Measurements from ENCODE around the gene PRRC2B. TPM values are rescaled to one million over a fixed set of nuclear protein-coding genes. Genes with fewer than 3 reads are reported as not detected.
A peak's percentile ranks its signal among the peaks of the same experiment; 100 is the strongest.
"Not testable (repeated sequence)": the region's sequence is repeated elsewhere in the genome, so short reads cannot be mapped to it uniquely, and the experiment has no call there.

Gene PRRC2B
- polyA plus RNA-seq (2013, experiment 1 of 2) = 85.6 TPM
- polyA plus RNA-seq (2013, experiment 2 of 2) = 111 TPM

DNA sequence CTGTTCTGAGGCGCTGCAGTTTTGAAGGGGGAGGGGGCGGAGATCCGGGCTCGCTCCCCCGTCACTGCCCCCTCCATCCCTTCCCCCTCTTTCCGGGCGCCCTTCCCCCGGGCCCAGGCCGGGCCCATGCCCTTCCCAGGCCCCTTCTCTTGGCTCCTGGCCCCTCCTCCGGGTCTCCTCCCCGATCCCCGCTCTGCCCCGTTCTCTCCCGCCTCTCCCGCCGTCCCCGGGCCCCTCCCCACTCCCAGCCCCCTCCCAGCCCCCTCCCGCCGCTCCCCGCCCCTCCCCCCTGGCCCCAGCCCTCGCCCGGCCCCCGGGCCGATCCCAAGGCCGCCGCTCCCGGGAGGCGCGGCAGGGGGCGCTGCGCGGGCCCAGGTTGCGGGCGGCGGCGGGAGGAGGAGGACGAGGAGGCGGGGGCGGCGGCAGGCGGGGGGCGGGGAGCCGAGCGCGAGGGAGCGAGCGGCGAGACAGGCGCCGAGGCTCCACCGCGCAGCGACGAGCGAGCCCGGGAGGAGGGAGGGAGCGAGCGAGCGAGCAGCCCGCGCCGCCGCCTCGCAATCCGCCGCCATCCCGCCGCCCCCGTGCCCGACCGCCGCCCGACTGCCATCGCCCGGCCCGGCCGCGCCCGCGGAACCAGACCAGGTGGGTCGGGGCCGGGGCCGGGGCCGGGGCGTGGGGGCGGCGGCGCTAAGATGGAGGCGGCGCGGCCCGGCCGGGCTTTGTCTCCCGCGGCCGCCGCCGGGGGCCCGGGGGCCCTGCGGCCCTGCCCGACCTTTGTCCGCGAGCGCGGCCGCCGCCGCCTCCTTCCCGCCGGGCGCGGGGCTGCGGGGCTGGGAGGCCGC, at the start of gene PRRC2B:
TSS of gene PRRC2B (plus strand) at position 465 of the 842 bp plus-strand sequence. CDS start 36,059 bp downstream, outside the sequence.
- peak within 1 kb of the TSS; percentile 90 for H3K9ac ChIP-seq (ENCODE audit: low read depth, low read length)
- no peaks in the 10 kb centered on the region for H3K9me3 ChIP-seq (ENCODE audit: insufficient read depth, low read depth, low read length)
- H3K27me3 ChIP-seq (ENCODE audit: insufficient read depth, low read length) = no peaks in the 10 kb centered on the region
- H3K4me3 ChIP-seq (ENCODE audit: low read length) = peak within 1 kb of the TSS; percentile 63
- H3K4me1 ChIP-seq (ENCODE audit: insufficient read depth, low read length) = peaks cover 36% of the 10 kb centered on the region
- under 1% methylated on average over 97 of the region's 114 CpGs for WGBS
- H3K36me3 ChIP-seq (ENCODE audit: insufficient read depth, low read length) = peaks cover 8% of the 10 kb centered on the region
- H3K27ac ChIP-seq (ENCODE audit: low read depth, low read length) = peak within 1 kb of the TSS; percentile 98

DNA sequence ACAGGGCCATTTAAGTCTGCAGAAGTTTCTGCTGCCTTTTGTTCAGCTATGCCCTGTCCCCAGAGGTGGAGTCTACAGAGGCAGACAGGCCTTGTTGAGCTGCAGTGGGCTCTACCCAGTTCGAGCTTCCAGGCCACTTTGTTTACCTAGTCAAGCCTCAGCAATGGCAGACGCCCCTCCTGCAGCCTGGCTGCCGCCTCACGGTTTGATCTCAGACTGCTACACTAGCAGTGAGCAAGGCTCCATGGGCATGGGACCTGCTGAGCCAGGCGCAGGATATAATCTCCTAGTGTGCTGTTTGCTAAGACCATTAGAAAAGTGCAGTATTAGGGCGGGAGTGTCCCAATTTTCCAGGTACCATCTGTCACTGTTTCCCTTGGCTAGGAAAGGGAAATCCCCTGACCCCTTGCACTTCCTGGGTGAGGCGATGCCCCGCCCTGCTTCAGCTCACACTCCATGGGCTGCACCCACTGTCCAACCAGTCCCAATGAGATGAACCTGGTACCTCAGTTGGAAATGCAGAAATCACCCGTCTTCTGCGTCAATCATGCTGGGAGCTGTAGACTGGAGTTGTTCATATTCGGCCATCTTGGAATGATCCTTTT, 48.9 kb upstream of the PRRC2B start:
- not testable (repeated sequence) for H3K4me3 ChIP-seq (ENCODE audit: low read length); H3K9me3 ChIP-seq (ENCODE audit: insufficient read depth, low read depth, low read length)
- 91% methylated on average over 11 of the region's 11 CpGs for WGBS

DNA sequence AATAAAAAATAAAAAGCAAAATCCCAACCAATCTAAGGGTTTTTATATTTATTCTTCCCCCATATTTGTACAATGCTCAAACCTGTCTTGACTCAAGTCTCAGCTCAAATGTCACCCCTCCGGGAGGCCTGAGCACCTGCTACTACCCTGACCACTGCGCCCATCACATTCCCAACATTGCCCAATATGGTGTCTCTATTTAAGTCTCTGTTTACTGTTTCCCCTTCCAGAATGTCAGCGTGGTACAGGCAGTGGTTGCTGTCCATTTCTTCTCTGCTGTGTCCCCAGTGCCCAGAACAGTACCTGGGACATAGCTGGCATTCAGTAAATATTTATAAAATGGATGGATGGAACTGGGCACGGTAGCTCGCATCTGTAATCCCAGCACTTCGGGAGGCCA, 47.3 kb upstream of the PRRC2B start:
- Histone ChIP-seq H3K4me3 (ENCODE audit: low read length) (no peak overlapping the region), H3K36me3 (ENCODE audit: insufficient read depth, low read length) (no peaks in the 10 kb centered on the region), H3K9ac (ENCODE audit: low read depth, low read length) (no peak overlapping the region), H3K4me1 (ENCODE audit: insufficient read depth, low read length) (peaks cover 4% of the 10 kb centered on the region; the same call in 1 of the 2 replicates), H3K9me3 (ENCODE audit: insufficient read depth, low read depth, low read length) (no peaks in the 10 kb centered on the region), H3K27me3 (ENCODE audit: insufficient read depth, low read length) (no peaks in the 10 kb centered on the region), H3K27ac (ENCODE audit: low read depth, low read length) (no peak overlapping the region)
- 88% methylated on average over 6 of the region's 6 CpGs for WGBS

More for the DNA sequence above, 48.9 kb upstream of the PRRC2B start:
- H3K27me3 ChIP-seq (ENCODE audit: insufficient read depth, low read length); H3K36me3 ChIP-seq (ENCODE audit: insufficient read depth, low read length); H3K9ac ChIP-seq (ENCODE audit: low read depth, low read length); H3K27ac ChIP-seq (ENCODE audit: low read depth, low read length); H3K4me1 ChIP-seq (ENCODE audit: insufficient read depth, low read length): not testable (repeated sequence)

DNA sequence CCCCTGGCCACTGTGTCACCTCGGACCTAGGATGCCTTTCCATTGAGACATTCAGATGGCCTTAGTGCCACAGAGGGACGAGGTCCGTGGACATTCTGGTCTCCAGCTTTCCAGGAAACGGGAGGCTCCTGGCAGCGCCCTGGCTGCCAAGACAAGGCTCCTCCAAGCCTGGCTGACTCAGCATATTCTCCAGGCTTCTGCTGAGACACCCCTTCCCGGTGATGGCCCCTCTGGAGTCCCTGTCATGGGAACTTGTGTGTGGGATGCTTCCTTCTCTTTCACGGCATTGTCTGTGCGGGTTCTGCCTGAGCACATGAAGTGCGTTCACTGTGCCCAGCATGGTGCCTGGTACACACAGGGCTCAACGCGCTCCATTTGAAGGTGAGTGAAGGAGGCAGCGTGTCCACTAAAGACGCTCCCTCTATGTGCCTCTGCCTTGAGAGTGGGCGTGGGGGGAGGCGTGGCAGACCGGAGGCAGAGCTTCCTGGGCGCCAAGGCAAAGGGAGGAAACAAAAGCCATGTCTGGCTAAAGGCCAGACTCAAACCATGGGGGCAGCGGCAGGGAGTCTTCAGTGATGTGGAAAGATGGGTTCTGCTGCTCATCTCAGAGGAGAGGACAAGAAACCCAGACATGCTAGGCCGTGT, 46.4 kb upstream of the PRRC2B start:
- Histone ChIP-seq H3K36me3 (ENCODE audit: insufficient read depth, low read length) (no peaks in the 10 kb centered on the region), H3K4me1 (ENCODE audit: insufficient read depth, low read length) (peaks cover 4% of the 10 kb centered on the region; the same call in 1 of the 2 replicates), H3K9ac (ENCODE audit: low read depth, low read length) (no peak overlapping the region), H3K27ac (ENCODE audit: low read depth, low read length) (no peak overlapping the region), H3K27me3 (ENCODE audit: insufficient read depth, low read length) (no peaks in the 10 kb centered on the region), H3K9me3 (ENCODE audit: insufficient read depth, low read depth, low read length) (no peaks in the 10 kb centered on the region), H3K4me3 (ENCODE audit: low read length) (no peak overlapping the region)
- WGBS = 94% methylated on average over 19 of the region's 19 CpGs

DNA sequence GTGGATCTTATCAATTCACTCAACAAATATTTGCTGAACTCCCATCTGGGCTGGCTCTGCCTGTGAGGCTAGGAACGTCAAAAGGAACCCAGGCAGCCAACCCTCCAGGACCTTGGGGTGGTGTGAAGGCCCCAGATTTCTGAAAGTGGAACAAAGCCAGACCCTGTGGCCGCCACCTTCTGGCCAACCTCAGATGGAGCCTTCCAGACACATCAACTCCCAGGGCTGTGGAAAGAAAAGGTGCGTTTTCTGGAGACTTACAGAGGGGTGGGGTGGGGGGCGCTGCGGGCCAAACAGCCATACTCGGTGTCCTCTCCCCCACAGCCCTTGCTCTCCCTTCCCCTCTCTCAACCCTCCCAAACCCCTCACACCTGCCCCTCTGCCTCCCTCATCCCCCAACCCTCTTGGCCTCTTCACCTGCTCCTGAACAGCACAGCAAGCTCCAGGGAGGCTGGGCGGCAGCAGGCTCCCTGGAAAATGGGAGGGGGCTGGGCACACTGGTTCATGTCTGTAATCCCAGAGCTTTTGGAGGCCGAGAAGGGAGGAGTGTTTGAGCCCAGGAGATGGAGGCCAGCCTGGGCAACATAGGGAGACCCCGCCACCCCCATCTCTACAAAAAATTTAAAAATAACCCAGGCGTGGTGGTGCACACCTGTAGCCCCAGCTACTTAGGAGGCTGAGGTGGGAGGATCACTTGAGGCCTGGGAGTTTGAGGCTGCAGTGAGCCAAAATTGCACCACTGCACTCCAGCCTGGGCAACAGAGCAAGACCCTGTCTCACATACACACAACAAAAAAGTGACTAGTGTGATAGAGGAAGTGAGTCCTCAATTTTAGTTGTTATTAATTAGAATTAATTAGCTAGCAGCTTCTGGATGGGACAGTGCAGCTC, 45.0 kb upstream of the PRRC2B start:
- no peaks in the 10 kb centered on the region for H3K27me3 ChIP-seq (ENCODE audit: insufficient read depth, low read length)
- H3K4me3 ChIP-seq (ENCODE audit: low read length) = no peak overlapping the region
- H3K9ac ChIP-seq (ENCODE audit: low read depth, low read length) = no peak overlapping the region
- H3K36me3 ChIP-seq (ENCODE audit: insufficient read depth, low read length) = no peaks in the 10 kb centered on the region
- peaks cover 4% of the 10 kb centered on the region; the same call in 1 of the 2 replicates for H3K4me1 ChIP-seq (ENCODE audit: insufficient read depth, low read length)
- H3K27ac ChIP-seq (ENCODE audit: low read depth, low read length) = no peak overlapping the region
- WGBS = 78% methylated on average over 9 of the region's 10 CpGs
- H3K9me3 ChIP-seq (ENCODE audit: insufficient read depth, low read depth, low read length) = no peaks in the 10 kb centered on the region

DNA sequence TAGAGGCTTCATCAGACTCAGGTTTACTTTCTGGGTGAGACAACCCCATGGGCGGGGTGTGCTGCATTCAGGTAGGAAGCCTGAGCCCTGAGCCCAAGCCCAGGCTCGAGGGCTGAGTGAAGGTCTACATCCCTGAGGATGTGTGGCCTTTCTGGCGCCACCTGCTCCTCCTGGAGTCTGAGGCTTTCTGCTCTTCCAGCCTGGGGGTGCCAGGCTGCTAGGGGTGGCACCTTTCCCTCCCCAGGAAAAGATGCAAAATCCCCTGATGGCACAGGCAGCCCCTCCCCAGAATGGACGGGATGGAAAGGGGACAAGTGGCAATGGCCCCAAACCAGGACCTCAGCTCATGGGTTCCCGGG, 44.4 kb upstream of the PRRC2B start:
- no peaks in the 10 kb centered on the region for H3K9me3 ChIP-seq (ENCODE audit: insufficient read depth, low read depth, low read length)
- no peak overlapping the region for H3K27ac ChIP-seq (ENCODE audit: low read depth, low read length)
- peaks cover 4% of the 10 kb centered on the region; the same call in 1 of the 2 replicates for H3K4me1 ChIP-seq (ENCODE audit: insufficient read depth, low read length)
- WGBS = 73% methylated on average over 5 of the region's 5 CpGs
- no peaks in the 10 kb centered on the region for H3K36me3 ChIP-seq (ENCODE audit: insufficient read depth, low read length)
- no peak overlapping the region for H3K9ac ChIP-seq (ENCODE audit: low read depth, low read length)
- H3K4me3 ChIP-seq (ENCODE audit: low read length) = peak overlapping the region; percentile 45; the same call in 1 of the 2 replicates
- no peaks in the 10 kb centered on the region for H3K27me3 ChIP-seq (ENCODE audit: insufficient read depth, low read length)

DNA sequence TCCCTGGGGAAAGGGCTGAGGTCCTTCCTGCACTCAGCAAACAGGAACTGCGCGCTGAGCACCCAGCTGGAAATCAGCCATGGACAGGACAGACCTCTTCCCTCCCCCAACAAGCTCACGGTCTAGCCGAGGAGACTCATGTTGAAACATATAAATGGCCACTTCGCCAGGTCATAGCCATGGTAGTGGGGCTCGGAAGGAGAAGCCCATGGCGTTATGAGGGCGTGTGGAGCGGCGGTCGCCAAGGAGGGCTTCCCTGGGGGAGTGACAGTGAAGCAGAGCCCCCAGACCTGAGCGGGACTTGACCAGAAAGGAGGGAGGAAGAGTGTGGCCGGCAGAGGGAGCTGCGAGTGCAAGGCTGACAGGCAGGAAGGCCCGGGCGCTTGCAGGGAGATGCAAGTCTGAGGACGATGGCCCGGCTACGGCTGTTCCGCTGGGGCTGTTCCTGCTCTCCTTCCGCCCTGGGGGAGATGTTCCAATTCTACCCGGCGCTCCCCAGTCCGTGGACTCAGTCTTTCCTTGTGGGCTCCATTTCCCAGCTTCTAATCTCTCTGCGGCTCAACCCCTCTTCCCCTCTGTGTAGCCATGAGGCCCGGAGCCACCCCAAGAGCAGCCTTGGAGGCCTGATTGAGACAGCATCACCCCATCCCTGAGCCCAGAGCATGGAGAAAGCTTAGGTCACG, 43.9 kb upstream of the PRRC2B start:
- peak overlapping the region; percentile 57; the same call in 1 of the 2 replicates for H3K9ac ChIP-seq (ENCODE audit: low read depth, low read length)
- no peaks in the 10 kb centered on the region for H3K36me3 ChIP-seq (ENCODE audit: insufficient read depth, low read length)
- peak overlapping the region; percentile 45 for H3K4me3 ChIP-seq (ENCODE audit: low read length)
- WGBS = 17% methylated on average over 27 of the region's 27 CpGs
- H3K4me1 ChIP-seq (ENCODE audit: insufficient read depth, low read length) = peaks cover 4% of the 10 kb centered on the region; the same call in 1 of the 2 replicates
- no peaks in the 10 kb centered on the region for H3K9me3 ChIP-seq (ENCODE audit: insufficient read depth, low read depth, low read length)
- no peak overlapping the region for H3K27ac ChIP-seq (ENCODE audit: low read depth, low read length)
- H3K27me3 ChIP-seq (ENCODE audit: insufficient read depth, low read length) = no peaks in the 10 kb centered on the region

DNA sequence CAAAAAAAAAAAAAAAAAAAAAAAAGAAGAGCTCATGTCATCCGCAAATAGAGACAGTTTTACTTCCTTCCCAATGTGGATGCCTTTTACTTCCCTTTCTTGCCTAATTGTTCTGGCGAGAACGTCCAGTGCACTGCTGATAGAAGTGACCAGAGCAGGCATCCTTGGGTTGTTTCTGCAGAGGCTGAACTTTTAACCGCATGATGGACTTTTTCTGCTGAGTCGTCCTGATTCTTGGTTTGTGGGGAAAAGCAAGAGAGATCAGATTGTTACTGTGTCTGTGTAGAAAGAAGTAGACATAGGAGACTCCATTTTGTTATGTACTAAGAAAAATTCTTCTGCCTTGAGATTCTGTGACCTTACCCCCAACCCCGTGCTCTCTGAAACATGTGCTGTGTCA, 37.4 kb upstream of the PRRC2B start:
- Histone ChIP-seq H3K9ac (ENCODE audit: low read depth, low read length) (0 out of 2 replicates have a peak overlapping the region, but pooled peaks have one; percentile 32), H3K27ac (ENCODE audit: low read depth, low read length) (peak overlapping the region; percentile 94; the same call in 1 of the 2 replicates)
- WGBS = 67% methylated on average over 5 of the region's 6 CpGs

DNA sequence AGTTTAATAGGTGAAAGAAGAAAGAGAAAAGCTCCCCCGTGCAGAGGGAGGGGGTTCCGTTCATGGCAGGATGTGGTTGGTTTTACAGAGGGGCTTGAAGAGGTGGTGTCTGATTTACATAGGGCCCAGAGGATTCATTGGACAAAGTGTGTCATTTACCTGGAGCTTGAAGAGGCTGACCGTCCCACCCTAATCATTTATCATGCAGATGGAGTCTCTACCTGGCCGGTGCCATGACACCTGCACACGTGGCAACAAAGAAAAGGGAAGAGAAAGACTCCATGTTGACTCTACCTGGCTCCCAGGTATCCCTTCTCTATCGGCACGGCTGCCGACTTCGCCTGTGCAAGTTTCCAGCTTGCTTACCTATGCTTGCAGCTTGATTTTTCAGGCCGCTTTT, 35.3 kb upstream of the PRRC2B start:
- peak overlapping the region; percentile 98; the same call in 1 of the 2 replicates for H3K27ac ChIP-seq (ENCODE audit: low read depth, low read length)
- peak overlapping the region; percentile 5; the same call in 1 of the 2 replicates for H3K9ac ChIP-seq (ENCODE audit: low read depth, low read length)
- WGBS = 81% methylated on average over 9 of the region's 10 CpGs
- no peaks in the 10 kb centered on the region for H3K36me3 ChIP-seq (ENCODE audit: insufficient read depth, low read length)
- no peaks in the 10 kb centered on the region for H3K9me3 ChIP-seq (ENCODE audit: insufficient read depth, low read depth, low read length)
- H3K4me3 ChIP-seq (ENCODE audit: low read length) = no peak overlapping the region
- no peaks in the 10 kb centered on the region for H3K27me3 ChIP-seq (ENCODE audit: insufficient read depth, low read length)
- peaks cover 17% of the 10 kb centered on the region for H3K4me1 ChIP-seq (ENCODE audit: insufficient read depth, low read length)

More for the DNA sequence above, 37.4 kb upstream of the PRRC2B start:
- H3K9me3 ChIP-seq (ENCODE audit: insufficient read depth, low read depth, low read length); H3K36me3 ChIP-seq (ENCODE audit: insufficient read depth, low read length); H3K27me3 ChIP-seq (ENCODE audit: insufficient read depth, low read length); H3K4me3 ChIP-seq (ENCODE audit: low read length): not testable (repeated sequence)
- H3K4me1 ChIP-seq (ENCODE audit: insufficient read depth, low read length) = peaks cover 17% of the 10 kb centered on the region

All from HUES64 (cell line).